SK-N-SH (cell line): Measurements from ENCODE around the gene CLMN. TPM values are rescaled to one million over a fixed set of nuclear protein-coding genes. Genes with fewer than 3 reads are reported as not detected.

ENCODE experiments used
- CTCF ChIA-PET: fragments of 300-600, 350-600 bp; formaldehyde crosslinking; extraction: SDS; loops from one replicate; lab custom pipeline; 2021; lab: Yijun Ruan, JAX
- POLR2A ChIA-PET: fragments of 350-600 bp; sonication (Branson Sonifier 250); formaldehyde crosslinking; extraction: SDS; loops from one replicate; lab custom pipeline; 2020; ENCODE audit warnings: antibody characterized with exemption, inconsistent platforms; lab: Yijun Ruan, JAX
- DNase-seq: peaks from one replicate; pipeline ENCODE4 v3.0.0; 2012
- H2AFZ ChIP-seq: fragments of 200-600 bp; sonication (generic); 2 replicates; pipeline ENCODE4 v1.8.1; 2016; ENCODE audit warnings: antibody characterized with exemption, mild to moderate bottlenecking, low read depth
- H3F3A ChIP-seq: fragments of 200-600 bp; sonication (generic); replicated peaks from 2 replicates; pipeline ENCODE3; 2016; ENCODE audit warnings: antibody characterized with exemption, mild to moderate bottlenecking; ENCODE audit not compliant: insufficient read depth
- H3K27ac ChIP-seq, 2 experiments: fragments of 200-500 bp in 1 of 2; fragments of 200-600 bp in 1 of 2; sonication (Bioruptor generic) in 1 of 2; sonication (generic), shearing (Covaris generic) in 1 of 2; 2 replicates each; pipeline versions ENCODE4 v1.5.1 to v1.6.1; 2014 to 2016; ENCODE audit warnings: low read depth in 2 of 2, inconsistent platforms in 1 of 2, low read length in 1 of 2, mild to moderate bottlenecking in 1 of 2, mixed read lengths in 1 of 2
- H3K27me3 ChIP-seq: fragments of 200-600 bp; sonication (generic), shearing (Covaris generic); 2 replicates; pipeline ENCODE4 v1.6.1; 2016; ENCODE audit warnings: mixed run types; ENCODE audit not compliant: insufficient read depth
- H3K36me3 ChIP-seq, 2 experiments: fragments of 200-500 bp in 1 of 2; fragments of 200-600 bp in 1 of 2; sonication (Bioruptor generic) in 1 of 2; sonication (generic) in 1 of 2; replicated peaks in 1 of 2; 2 replicates each; pipeline versions ENCODE3 to v1.5.1; 2014 to 2016; ENCODE audit warnings: low read length in 1 of 2, mild to moderate bottlenecking in 1 of 2; ENCODE audit not compliant: insufficient read depth in 2 of 2, control insufficient read depth in 1 of 2
- H3K4me1 ChIP-seq, 2 experiments: fragments of 200-500 bp in 1 of 2; fragments of 200-600 bp in 1 of 2; sonication (Bioruptor generic) in 1 of 2; sonication (generic), shearing (Covaris generic) in 1 of 2; 2 replicates each; pipeline versions ENCODE4 v1.5.1 to v1.6.1; 2014 to 2016; ENCODE audit warnings: low read depth in 1 of 2, low read length in 1 of 2, mixed run types in 1 of 2; ENCODE audit not compliant: insufficient read depth in 2 of 2, control insufficient read depth in 1 of 2
- H3K4me2 ChIP-seq: fragments of 200-600 bp; sonication (generic), shearing (Covaris generic); 2 replicates; pipeline ENCODE4 v1.6.1; 2017; ENCODE audit warnings: mixed run types
- H3K4me3 ChIP-seq, 2 experiments: fragments of 200-500 bp in 1 of 2; fragments of 200-600 bp in 1 of 2; sonication (Bioruptor generic) in 1 of 2; sonication (generic), shearing (Covaris generic) in 1 of 2; 2 replicates each; pipeline versions ENCODE4 v1.5.1 to v1.8.1; 2014 to 2016; ENCODE audit warnings: low read depth in 2 of 2, inconsistent platforms in 1 of 2, low read length in 1 of 2, mild to moderate bottlenecking in 1 of 2, mixed read lengths in 1 of 2, moderate library complexity in 1 of 2
- H3K79me2 ChIP-seq: fragments of 200-600 bp; sonication (generic); 2 replicates; pipeline ENCODE4 v1.8.1; 2017; ENCODE audit warnings: mild to moderate bottlenecking; ENCODE audit not compliant: insufficient read depth
- H3K9ac ChIP-seq: fragments of 200-600 bp; sonication (generic); 2 replicates; pipeline ENCODE4 v1.6.1; 2017; ENCODE audit warnings: mixed run types
- H3K9me2 ChIP-seq: fragments of 200-600 bp; sonication (generic); 2 replicates; pipeline ENCODE4 v1.6.1; 2017; ENCODE audit warnings: mixed run types
- H3K9me3 ChIP-seq: fragments of 200-600 bp; sonication (generic); 2 replicates; pipeline ENCODE4 v1.6.1; 2017; ENCODE audit warnings: mixed run types, mild to moderate bottlenecking, moderate library complexity
- H4K20me1 ChIP-seq: fragments of 200-600 bp; sonication (generic); 2 replicates; pipeline ENCODE4 v1.6.1; 2017; ENCODE audit warnings: mild to moderate bottlenecking, mixed run types; ENCODE audit not compliant: insufficient read depth
- CHD2 ChIP-seq: fragments of 150-350 bp; IDR thresholded peaks from 2 replicates; pipeline ENCODE4 v1.6.1; 2018; ENCODE audit warnings: low read length; ENCODE audit not compliant: partially characterized antibody
- CTCF ChIP-seq: fragments of 200-600 bp; sonication (generic); IDR thresholded peaks from 2 replicates; pipeline ENCODE4 v1.6.1; 2017; ENCODE audit warnings: antibody characterized with exemption, mild to moderate bottlenecking, moderate library complexity
- EP300 ChIP-seq, 2 experiments: IDR thresholded peaks; 2 replicates each; pipeline versions ENCODE4 v1.4.0 to v1.6.1; 2012; ENCODE audit warnings: borderline replicate concordance in 1 of 2, low read depth in 1 of 2, low read length in 1 of 2
- FOXJ3 ChIP-seq: sonication (generic); formaldehyde crosslinking; IDR thresholded peaks from 2 replicates; pipeline ENCODE4 v1.5.1; 2020; ENCODE audit warnings: mild to moderate bottlenecking, missing genetic modification reagents
- IRF3 ChIP-seq: fragments of 150-350 bp; IDR thresholded peaks from 2 replicates; pipeline ENCODE4 v1.6.1; 2016; ENCODE audit warnings: mild to moderate bottlenecking, low read depth, low read length
- MAX ChIP-seq: IDR thresholded peaks from 2 replicates; pipeline ENCODE4 v1.4.0; 2012; ENCODE audit warnings: low read depth
- MXI1 ChIP-seq: IDR thresholded peaks from 2 replicates; pipeline ENCODE4 v1.6.1; 2012; ENCODE audit warnings: mild to moderate bottlenecking, low read depth, low read length, improper control_type of control experiment
- RCOR1 ChIP-seq: fragments of 150-350 bp; IDR thresholded peaks from 2 replicates; pipeline ENCODE4 v1.6.1; 2017; ENCODE audit warnings: antibody characterized with exemption, low read length
- REST ChIP-seq: IDR thresholded peaks from 2 replicates; pipeline ENCODE4 v1.6.1; 2012; ENCODE audit warnings: mild to moderate bottlenecking, low read depth, low read length, moderate library complexity
- RXRA ChIP-seq: IDR thresholded peaks from 2 replicates; pipeline ENCODE4 v1.4.0; 2012; ENCODE audit warnings: low read depth, mild to moderate bottlenecking, borderline replicate concordance
- SMC3 ChIP-seq: IDR thresholded peaks from 2 replicates; pipeline ENCODE4 v1.6.1; 2012; ENCODE audit warnings: low read depth, low read length, improper control_type of control experiment
- TAF1 ChIP-seq: IDR thresholded peaks from 2 replicates; pipeline ENCODE4 v1.6.1; 2012; ENCODE audit warnings: low read depth, mild to moderate bottlenecking, low read length, moderate library complexity, borderline replicate concordance
- TCF12 ChIP-seq: IDR thresholded peaks from 2 replicates; pipeline ENCODE4 v1.4.0; 2012
- USF1 ChIP-seq: IDR thresholded peaks from 2 replicates; pipeline ENCODE4 v1.4.0; 2012; ENCODE audit warnings: low read depth, borderline replicate concordance
- WGBS: methylation state at CpG from one replicate; pipeline ENCODE4 v1.1.6; 2017; ENCODE audit warnings: low lambda C conversion rate; 5-methylcytosine and 5-hydroxymethylcytosine counted together
- polyA plus RNA-seq, 3 experiments: library from polyadenylated mRNA; depleted of rRNA; stranded (reverse); fragments of >200 nt; gene quantifications; 2 replicates each; pipeline ENCODE4 v1.2.3, GENCODE V29; 2012

CLMN gene
- polyA plus RNA-seq, 1 of the 3 experiments (the other 2 are of a cell fraction) = 1.4 TPM

GRCh38 chr14:95269493-95269892 is 50.2 kb downstream of the CLMN start:
- Histone ChIP-seq H3K4me3 (no peak overlapping the region), H3F3A (peaks cover 21% of the 10 kb centered on the region), H3K27ac (no peak overlapping the region), H3K79me2 (no peaks in the 10 kb centered on the region), H3K36me3 (no peaks in the 10 kb centered on the region), H3K4me1 (peaks cover 12 to 21% of the 10 kb centered on the region in 2 experiments), H3K9me2 (no peaks in the 10 kb centered on the region), H3K4me2 (no peak overlapping the region), H4K20me1 (no peaks in the 10 kb centered on the region), H2AFZ (no peak overlapping the region), H3K27me3 (no peaks in the 10 kb centered on the region), H3K9me3 (no peaks in the 10 kb centered on the region), H3K9ac (no peak overlapping the region)
- TF ChIP-seq RCOR1 = no peak
- TF ChIP-seq RXRA = no peak
- no peak for TF ChIP-seq FOXJ3 (CRISPR knock-in tag)
- TF ChIP-seq TCF12 = no peak
- TF ChIP-seq IRF3 = no peak
- no peak for TF ChIP-seq TAF1
- TF ChIP-seq MAX = no peak
- no peak for TF ChIP-seq MXI1
- no peak for TF ChIP-seq SMC3
- TF ChIP-seq USF1 = no peak
- no peak for TF ChIP-seq CTCF
- TF ChIP-seq CHD2 = no peak
- TF ChIP-seq REST = no peak
- no peak for TF ChIP-seq EP300 (IDR thresholded peaks at IDR 0.05; ENCODE audit: borderline replicate concordance in 1 of 2, low read depth in 1 of 2, low read length in 1 of 2)
- POLR2A ChIA-PET = no interaction called here
- no peak for DNase-seq
- WGBS = 92% methylated on average over 2 of the region's 2 CpGs
- CTCF ChIA-PET = interaction anchor here (1.2 kb wide), 1 partner anchor 19 kb away, joined by 3 read pairs; no protein-coding TSS in a partner anchor
